Activated CD4-positive, alpha-beta T cell treated with anti-CD3 and anti-CD28 coated beads, Interleukin-2, amount 10 ng/mL, durations not matched to agents 7 days and 5 days (primary cell): ENCODE measurements around the gene ZBTB11. TPM values are rescaled to one million over a fixed set of nuclear protein-coding genes. Genes with fewer than 3 reads are reported as not detected.
"Not testable (repeated sequence)": the region's sequence is repeated elsewhere in the genome, so short reads cannot be mapped to it uniquely, and the experiment has no call there.

Experiments
- CTCF ChIA-PET: fragments of 350-600 bp; sonication (Branson Sonifier 250); formaldehyde crosslinking; loops from one replicate; lab custom pipeline; 2021; ENCODE audit warnings: antibody characterized with exemption; lab: Charles Lee
- POLR2A ChIA-PET: fragments of 350-600 bp; sonication (Branson Sonifier 250); formaldehyde crosslinking; loops from one replicate; lab custom pipeline; 2021; ENCODE audit warnings: antibody characterized with exemption; lab: Charles Lee
- DNase-seq: peaks from one replicate; pipeline ENCODE4 v3.0.0-alpha.2; 2020
- H3K27ac Mint-ChIP-seq: one replicate; pipeline ENCODE4 v1.8.0; 2021; ENCODE audit warnings: mild to moderate bottlenecking, moderate library complexity, mixed read lengths
- H3K27me3 Mint-ChIP-seq: one replicate; pipeline ENCODE4 v1.8.0; 2021; ENCODE audit warnings: mixed read lengths
- H3K36me3 Mint-ChIP-seq: one replicate; pipeline ENCODE4 v1.8.0; 2021; ENCODE audit warnings: low read depth, mixed read lengths
- H3K4me1 Mint-ChIP-seq: one replicate; pipeline ENCODE4 v1.8.0; 2021; ENCODE audit warnings: mixed read lengths
- H3K4me3 Mint-ChIP-seq: one replicate; pipeline ENCODE4 v1.8.0; 2021; ENCODE audit warnings: mild to moderate bottlenecking, moderate library complexity, mixed read lengths
- H3K9me3 Mint-ChIP-seq: one replicate; pipeline ENCODE4 v1.8.0; 2021; ENCODE audit warnings: mixed read lengths
- total RNA-seq, 2 experiments: library from RNA; stranded (reverse); gene quantifications; one replicate each; pipeline ENCODE4 v1.2.3, GENCODE V29; 2021

The ZBTB11 gene
- total RNA-seq, 2 experiments from 2014 or later = 30.5 to 34.0 TPM

- no peak for DNase-seq
- CTCF ChIA-PET = no interaction called here
- no peaks in the 10 kb centered on the region for H3K27me3 Mint-ChIP-seq
Observed at GRCh38 chr3:101618726-101619125, 58.2 kb downstream of the ZBTB11 start.

GRCh38 chr3:101617478-101617877, 59.5 kb downstream of the ZBTB11 start:
- ChIA-PET CTCF (no interaction called here), POLR2A (no interaction called here)
- no peak for DNase-seq
- Mint-ChIP-seq H3K27ac (no peak overlapping the region), H3K4me1 (no peaks in the 10 kb centered on the region), H3K36me3 (no peaks in the 10 kb centered on the region), H3K9me3 (no peaks in the 10 kb centered on the region), H3K27me3 (no peaks in the 10 kb centered on the region), H3K4me3 (no peak overlapping the region)

More at GRCh38 chr3:101618726-101619125, 58.2 kb downstream of the ZBTB11 start:
- no peak overlapping the region for H3K27ac Mint-ChIP-seq
- H3K4me1 Mint-ChIP-seq = no peaks in the 10 kb centered on the region
- no peaks in the 10 kb centered on the region for H3K9me3 Mint-ChIP-seq
- H3K4me3 Mint-ChIP-seq = no peak overlapping the region
- H3K36me3 Mint-ChIP-seq = no peaks in the 10 kb centered on the region
- POLR2A ChIA-PET = no interaction called here

DNA sequence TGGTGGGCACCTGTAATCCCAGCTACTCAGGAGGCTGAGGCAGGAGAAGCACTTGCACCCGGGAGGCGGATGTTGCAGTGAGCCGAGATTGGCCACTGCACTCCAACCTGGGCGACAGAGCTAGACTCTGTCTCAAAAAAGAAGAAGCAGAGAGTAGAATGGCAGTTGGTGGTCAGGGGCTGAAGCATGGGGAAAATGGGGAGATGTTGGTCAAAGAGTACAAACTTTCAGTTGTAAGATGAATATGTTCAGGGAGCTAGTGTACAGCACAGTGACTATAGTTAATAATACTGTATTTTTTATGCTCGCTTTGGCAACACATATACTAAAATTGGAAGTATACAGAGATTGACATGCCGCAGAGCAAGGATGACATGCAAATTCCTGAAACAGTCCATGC, 61.4 kb downstream of the ZBTB11 start:
- H3K4me1 Mint-ChIP-seq = no peaks in the 10 kb centered on the region
- CTCF ChIA-PET = interaction anchor here (1.1 to 1.2 kb wide), 2 partner anchors 16 to 51 kb away, joined by 3 read pairs; no protein-coding TSS in a partner anchor
- no peak overlapping the region for H3K27ac Mint-ChIP-seq
- H3K36me3 Mint-ChIP-seq = no peaks in the 10 kb centered on the region
- POLR2A ChIA-PET = no interaction called here
- DNase-seq = no peak
- H3K4me3 Mint-ChIP-seq = no peak overlapping the region
- no peaks in the 10 kb centered on the region for H3K9me3 Mint-ChIP-seq
- no peaks in the 10 kb centered on the region for H3K27me3 Mint-ChIP-seq

DNA sequence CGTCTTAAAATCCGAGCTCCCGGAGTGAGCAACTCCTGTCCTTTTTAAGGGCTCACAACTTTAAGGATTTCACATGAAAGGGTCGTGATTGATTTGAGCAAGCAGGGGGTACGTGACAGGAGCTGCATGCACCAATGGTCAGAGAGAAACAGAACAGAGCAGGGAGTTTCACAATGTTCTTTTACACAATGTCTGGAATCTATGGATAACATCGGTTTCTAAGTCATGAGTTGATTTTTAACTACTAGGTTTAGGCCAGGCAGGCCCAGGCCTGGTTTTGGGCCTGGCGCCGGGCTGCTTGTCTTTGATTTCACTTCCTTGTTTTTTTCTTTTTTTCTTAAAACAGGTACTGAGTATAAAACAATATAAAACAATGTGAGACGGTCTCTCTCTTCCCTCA, 63.9 kb downstream of the ZBTB11 start:
- H3K27me3 Mint-ChIP-seq, H3K4me3 Mint-ChIP-seq, DNase-seq, H3K9me3 Mint-ChIP-seq, POLR2A ChIA-PET, H3K4me1 Mint-ChIP-seq, H3K36me3 Mint-ChIP-seq, H3K27ac Mint-ChIP-seq: not testable (repeated sequence)
- CTCF ChIA-PET = interaction anchor here (0.6 kb wide), 1 partner anchor 74 kb away, joined by 4 read pairs; the partner anchor contains the start of gene RPL24

DNA sequence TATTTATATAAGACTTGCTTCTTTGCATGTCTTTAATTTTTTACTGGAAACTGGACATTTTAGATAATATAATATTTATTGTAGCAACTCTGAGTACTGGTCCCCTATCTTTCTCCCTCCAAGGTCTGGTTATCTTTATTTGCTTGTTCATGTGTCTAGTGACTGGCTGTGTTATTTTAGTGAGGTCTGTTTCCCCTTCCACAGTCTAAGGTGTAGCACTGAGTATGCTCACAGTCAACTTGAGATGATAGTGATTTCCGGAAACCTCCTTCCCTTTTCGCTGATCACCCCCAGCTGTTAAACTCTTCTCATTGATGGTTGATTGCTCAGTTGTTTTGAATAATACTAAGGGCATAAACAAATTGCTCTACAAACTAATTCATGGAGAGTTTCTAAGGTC, 65.9 kb downstream of the ZBTB11 start:
- ChIA-PET CTCF (no interaction called here), POLR2A (interaction anchor here (0.6 kb wide), 1 partner anchor 838 kb away, joined by 4 read pairs; no protein-coding TSS in a partner anchor)
- no peak overlapping the region for H3K4me3 Mint-ChIP-seq
- no peaks in the 10 kb centered on the region for H3K36me3 Mint-ChIP-seq
- no peaks in the 10 kb centered on the region for H3K4me1 Mint-ChIP-seq
- H3K27me3 Mint-ChIP-seq = no peaks in the 10 kb centered on the region
- no peak overlapping the region for H3K27ac Mint-ChIP-seq
- no peak for DNase-seq
- no peaks in the 10 kb centered on the region for H3K9me3 Mint-ChIP-seq

DNA sequence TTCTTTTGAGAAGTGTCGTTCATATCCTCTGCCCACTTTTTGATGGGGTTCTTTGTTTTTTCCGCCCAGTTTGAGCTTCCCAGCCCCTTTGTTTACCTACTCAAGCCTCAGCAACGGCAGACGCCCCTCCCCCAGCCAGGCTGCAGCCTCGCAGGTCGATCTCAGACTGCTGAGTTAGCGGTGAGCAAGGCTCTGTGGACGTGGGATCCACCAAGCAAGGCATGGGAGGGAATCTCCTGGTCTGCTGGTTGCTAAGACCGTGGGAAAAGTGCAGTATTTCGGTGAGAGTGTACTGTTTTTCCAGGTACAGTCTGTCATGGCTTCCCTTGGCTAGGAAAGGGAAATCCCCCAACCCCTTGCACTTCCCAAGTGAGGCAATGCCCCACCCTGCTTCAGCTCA, 71.5 kb downstream of the ZBTB11 start:
- H3K27me3 Mint-ChIP-seq, H3K4me3 Mint-ChIP-seq, CTCF ChIA-PET, H3K36me3 Mint-ChIP-seq, DNase-seq, H3K27ac Mint-ChIP-seq, POLR2A ChIA-PET, H3K9me3 Mint-ChIP-seq, H3K4me1 Mint-ChIP-seq: not testable (repeated sequence)

- CTCF ChIA-PET = interaction anchor here (0.6 kb wide), 1 partner anchor 94 kb away, joined by 3 read pairs; no protein-coding TSS in a partner anchor
- H3K36me3 Mint-ChIP-seq = peaks cover 12% of the 10 kb centered on the region
- H3K4me1 Mint-ChIP-seq = no peaks in the 10 kb centered on the region
- no peak overlapping the region for H3K27ac Mint-ChIP-seq
- DNase-seq = no peak
- H3K9me3 Mint-ChIP-seq = peaks cover 2% of the 10 kb centered on the region
- H3K27me3 Mint-ChIP-seq = no peaks in the 10 kb centered on the region
- POLR2A ChIA-PET = no interaction called here
- no peak overlapping the region for H3K4me3 Mint-ChIP-seq
Observed at GRCh38 chr3:101603184-101603583, 73.7 kb downstream of the ZBTB11 start.

DNA sequence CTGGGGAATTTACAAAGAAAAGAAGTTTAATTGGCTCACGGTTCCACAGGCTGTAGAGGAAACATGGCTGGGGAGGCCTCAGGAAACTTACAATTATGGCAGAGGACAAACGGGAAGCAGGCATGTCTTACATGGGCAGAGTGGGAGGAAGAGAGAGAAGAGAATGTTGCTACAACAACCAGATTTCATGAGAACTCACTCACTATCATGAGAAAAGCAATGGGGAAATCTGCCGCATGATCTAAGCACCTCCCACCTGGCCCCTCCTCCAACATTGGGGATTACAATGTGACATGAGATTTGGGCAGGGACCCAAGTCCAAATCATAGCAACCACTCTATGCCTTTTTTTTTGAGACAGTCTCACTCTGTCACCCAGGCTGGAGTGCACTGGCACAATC, 74.2 kb downstream of the ZBTB11 start:
- no peak for DNase-seq
- Mint-ChIP-seq H3K27ac (no peak overlapping the region), H3K36me3 (peaks cover 12% of the 10 kb centered on the region), H3K27me3 (no peaks in the 10 kb centered on the region), H3K9me3 (peaks cover 2% of the 10 kb centered on the region), H3K4me3 (no peak overlapping the region), H3K4me1 (no peaks in the 10 kb centered on the region)
- CTCF ChIA-PET = interaction anchor here (0.6 kb wide), 1 partner anchor 94 kb away, joined by 3 read pairs; no protein-coding TSS in a partner anchor
- POLR2A ChIA-PET = no interaction called here

Other genes with a start within 250 kb of the ZBTB11 start
- 10 to 100 TPM; 32.1 to 34.2 TPM for gene SENP7, start 163.9 kb downstream of the ZBTB11 start, total RNA-seq
- gene TRMT10C, start 115.3 kb downstream of the ZBTB11 start, total RNA-seq = 10 to 100 TPM; 26.4 to 31.7 TPM
- 100 to 1,000 TPM; 169 to 191 TPM for gene PCNP, start 103.0 kb downstream of the ZBTB11 start, total RNA-seq
- gene RPL24, start 9.6 kb upstream of the ZBTB11 start, total RNA-seq = 1,000 to 10,000 TPM; 1,026 to 1,105 TPM
- 10 to 100 TPM; 23.7 to 24.5 TPM for gene CEP97, start 47.5 kb upstream of the ZBTB11 start, total RNA-seq
- 10 to 100 TPM; 28.5 to 29.5 TPM for gene NXPE3, start 102.1 kb upstream of the ZBTB11 start, total RNA-seq
- 10 to 100 TPM; 33.7 to 37.7 TPM for gene NFKBIZ, start 172.4 kb upstream of the ZBTB11 start, total RNA-seq